NCI-H446 (cell line): ENCODE results near the gene SOX4.

ENCODE experiments used
- DNase-seq, 2 experiments: peaks; one replicate each; lab custom pipeline; 2025; lab: John Stamatoyannopoulos, UW

Gene SOX4

GRCh38 chr6:21613809-21614208 is 20.3 kb downstream of the SOX4 start:
- no peak for DNase-seq

- no peak for DNase-seq
These were observed 20.7 kb downstream of the SOX4 start for GRCh38 chr6:21614226-21614625.

DNA sequence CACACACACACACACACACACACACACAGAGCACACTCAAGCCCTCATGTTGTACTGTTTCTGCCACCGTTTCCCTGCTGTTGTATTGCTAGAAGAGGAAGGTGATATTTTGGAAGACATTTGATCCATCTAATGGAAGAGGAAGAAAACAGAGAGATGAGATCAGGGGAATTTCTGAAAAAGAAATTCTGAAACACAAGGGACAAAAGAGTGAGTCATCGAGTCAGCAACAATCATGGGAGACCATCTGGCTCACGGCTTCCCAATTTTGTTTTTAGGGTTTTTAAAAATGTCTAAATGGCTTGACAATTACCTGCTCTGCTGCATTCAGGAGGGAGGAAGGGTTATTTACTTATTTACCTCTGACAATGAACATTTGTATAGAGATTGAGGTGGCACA is 22.0 kb downstream of the SOX4 start:
- peak in 1 of 2 experiments; percentile 30 for DNase-seq

DNA sequence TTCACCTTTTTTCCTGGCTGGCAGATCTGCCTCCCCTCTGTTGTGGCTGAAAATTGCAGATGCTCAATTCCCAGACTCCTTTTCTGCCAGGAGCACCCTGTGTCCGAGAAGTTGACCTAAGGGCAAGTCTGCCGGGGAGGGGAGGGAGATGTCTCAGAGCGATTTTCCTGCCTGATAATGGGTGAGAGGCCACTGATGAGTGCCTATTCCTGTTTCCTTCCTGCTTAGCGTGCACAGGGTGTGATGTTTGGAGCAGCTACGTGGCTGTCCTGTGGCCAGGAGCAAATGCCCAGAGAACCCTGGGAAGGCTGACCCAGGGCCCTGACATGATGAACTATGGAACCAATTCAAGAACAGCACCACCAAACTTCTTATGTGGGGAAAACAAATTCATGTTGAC is 22.5 kb downstream of the SOX4 start:
- DNase-seq, result no peak

DNA sequence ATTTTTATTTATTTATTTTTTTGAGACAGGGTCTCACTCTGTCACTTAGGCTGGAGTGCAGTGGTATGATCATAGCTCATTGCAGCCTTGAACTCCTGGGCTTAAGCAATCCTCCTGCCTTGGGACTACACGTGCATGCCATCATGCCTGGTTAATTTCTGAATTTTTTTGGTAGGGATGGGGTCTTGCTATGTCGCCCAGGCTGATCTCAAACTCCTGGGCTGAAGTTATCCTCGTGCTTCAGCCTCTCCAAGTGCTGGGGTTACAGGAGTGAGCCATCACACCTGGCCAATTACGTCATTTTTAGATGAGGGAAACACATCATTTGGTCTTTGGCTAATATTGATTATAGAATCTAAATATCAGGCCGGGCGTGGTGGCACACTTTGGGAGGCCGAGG is 32.1 kb downstream of the SOX4 start:
- no peak for DNase-seq

GRCh38 chr6:21626756-21627155 is 33.2 kb downstream of the SOX4 start:
- no peak for DNase-seq

DNA sequence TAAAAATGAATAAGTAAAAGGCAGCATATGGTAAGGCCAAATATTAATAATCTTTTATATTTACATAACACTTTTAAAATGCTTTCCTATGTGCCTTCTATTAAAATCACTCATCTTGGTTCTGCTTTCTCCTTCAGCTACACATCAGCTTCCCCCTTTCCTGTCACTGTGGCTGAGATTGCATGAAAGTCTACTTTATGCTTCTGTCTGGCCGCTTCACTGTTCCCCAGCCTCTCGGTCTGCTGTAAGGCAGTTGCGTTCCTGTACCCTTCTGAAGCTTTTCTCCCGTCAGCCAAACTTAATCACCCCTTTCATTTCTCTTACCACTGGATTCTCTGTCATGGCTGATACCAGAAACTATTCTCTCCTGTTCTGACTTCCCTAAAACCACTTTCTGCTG is 34.6 kb downstream of the SOX4 start:
- DNase-seq, result no peak

DNA sequence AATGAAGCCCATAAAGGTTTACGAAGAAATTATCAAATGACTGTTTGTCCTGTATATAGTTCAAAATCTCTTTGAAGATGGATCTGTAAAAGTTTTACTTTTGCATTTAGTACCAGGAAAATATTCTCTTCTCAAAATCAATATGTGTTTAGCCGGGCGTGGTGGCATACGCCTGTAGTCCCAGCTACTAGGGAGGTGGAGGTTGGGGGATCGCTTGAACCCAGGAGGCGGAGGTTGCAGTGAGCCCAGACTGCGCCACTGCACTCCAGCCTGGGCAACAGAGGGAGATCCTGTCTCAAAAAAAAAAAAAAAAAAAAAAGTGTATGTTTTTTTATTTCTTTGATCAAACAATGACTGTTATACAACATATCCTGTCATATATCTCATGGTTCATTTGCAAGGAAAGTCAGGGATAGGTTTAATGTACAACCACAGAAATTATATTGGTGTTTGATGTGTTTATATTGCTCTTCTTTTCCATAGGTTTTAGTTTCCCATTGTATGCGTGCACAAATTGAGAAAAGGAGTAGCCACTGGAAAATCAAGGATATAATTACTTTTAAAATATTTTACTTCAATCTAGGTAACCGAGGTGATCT is 40.1 kb downstream of the SOX4 start:
- no peak for DNase-seq

GRCh38 chr6:21634582-21634981 is 41.0 kb downstream of the SOX4 start:
- no peak for DNase-seq

DNA sequence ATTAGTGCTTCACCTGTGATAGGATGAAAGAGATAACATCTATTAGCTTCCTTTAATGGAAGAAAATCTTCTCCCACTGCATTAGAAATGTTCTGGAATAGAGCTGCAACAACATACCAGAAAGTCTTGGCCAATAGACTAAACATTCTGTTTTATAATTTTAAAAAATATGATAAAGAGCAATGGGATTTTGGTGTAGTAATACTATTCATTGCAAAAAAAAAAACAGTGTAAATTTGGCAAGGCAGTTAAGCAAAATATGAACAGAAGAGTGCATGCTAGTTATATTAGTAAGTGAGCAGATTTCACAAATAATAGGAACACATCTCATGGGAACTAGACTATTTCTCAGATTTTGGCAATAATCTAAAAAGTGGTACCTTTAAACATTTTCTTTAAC is 43.3 kb downstream of the SOX4 start:
- no peak for DNase-seq

DNA sequence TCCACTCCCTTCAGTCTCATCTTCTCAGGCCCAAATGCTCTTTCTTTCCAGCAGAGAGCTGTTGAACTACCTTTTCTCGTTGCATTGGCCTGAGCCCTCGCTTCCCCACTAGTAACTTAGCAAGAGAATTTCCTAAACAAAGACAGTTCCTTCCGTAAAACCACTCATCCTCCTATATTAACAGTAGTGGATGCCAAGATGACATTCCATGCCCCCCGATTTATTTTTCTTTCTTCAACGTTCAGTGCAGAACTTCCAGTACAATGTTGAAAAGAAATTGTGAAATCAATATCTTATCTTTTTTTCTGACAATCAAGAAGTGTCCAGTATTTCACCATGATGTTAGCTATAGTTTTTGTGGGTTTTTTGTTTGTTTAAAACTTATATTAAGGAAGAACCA is 45.8 kb downstream of the SOX4 start:
- no peak for DNase-seq
